HG03175 (cell line): Measurements from ENCODE around the gene GCDH.
"Not testable (repeated sequence)": the region's sequence is repeated elsewhere in the genome, so short reads cannot be mapped to it uniquely, and the experiment has no call there.

Experiments
- ATAC-seq: cut with Tn5 transposase; IDR thresholded peaks from one replicate; pipeline ENCODE4 v1.9.1; 2021; ENCODE audit warnings: mild to moderate bottlenecking, moderate library complexity; ENCODE audit not compliant: unreplicated experiment

Gene GCDH

GRCh38 chr19:12890787-12891552, at the start of gene GCDH:
TSS of gene GCDH (plus strand) at chr19:12891160. CDS start at chr19:12891305, 145 bp downstream.
- ATAC-seq: peak; percentile 93

DNA sequence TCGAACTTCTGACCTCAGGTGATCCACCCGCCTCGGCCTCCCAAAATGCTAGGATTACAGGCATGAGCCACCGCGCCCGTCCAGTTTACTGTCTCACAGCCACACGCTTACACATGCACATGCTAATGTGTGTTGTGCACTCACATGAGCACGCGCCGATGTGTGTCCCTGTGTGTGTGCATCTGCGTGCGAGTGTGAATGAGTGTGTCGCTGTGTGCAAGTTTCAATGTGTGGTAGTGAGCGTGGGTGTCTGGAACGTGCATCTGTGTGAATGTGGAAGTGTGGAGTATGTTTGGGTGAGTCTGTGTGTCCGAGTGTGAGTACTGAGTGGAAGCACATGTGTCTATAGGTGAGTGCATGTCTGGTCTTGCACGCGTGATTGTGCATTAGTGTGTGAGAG, 48.4 kb upstream of the GCDH start:
- ATAC-seq: no peak

- ATAC-seq: no peak
These were observed 47.6 kb upstream of the GCDH start for GRCh38 chr19:12843328-12843727.

DNA sequence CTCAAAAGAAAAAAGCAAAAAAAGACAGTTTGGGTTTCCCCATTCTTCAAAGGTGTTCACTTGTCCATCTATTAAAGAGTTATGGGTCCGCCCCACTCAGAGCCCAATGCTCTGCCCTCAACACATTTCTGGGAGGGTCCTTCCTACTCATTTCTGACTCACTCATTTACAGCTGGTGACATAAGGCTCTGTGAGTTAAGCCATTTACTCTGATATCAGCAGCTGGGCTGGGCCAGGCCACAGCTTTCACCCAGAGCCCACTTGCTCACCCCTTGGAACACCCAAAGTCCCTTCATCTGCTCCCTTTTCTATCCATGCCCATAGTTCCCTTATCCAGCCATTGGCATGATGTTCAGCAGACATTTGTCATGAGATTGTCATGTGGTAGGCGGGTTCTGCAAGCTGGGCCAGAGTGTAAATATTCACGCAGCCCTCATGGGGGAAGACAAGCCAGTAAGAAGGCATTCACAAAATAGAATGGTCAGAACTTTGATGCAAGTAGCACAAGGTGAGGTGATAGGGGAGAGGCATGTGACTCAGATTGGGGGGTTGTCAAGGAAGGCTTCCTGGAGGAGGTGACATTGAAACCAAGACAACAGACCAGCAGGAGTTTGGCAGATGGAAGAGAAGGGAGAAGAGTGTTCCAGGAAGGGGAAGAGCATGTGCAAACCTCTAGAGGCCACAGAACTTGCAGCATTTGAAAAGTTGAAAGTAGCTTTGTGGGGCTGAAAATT, 46.8 kb upstream of the GCDH start:
- no peak for ATAC-seq

DNA sequence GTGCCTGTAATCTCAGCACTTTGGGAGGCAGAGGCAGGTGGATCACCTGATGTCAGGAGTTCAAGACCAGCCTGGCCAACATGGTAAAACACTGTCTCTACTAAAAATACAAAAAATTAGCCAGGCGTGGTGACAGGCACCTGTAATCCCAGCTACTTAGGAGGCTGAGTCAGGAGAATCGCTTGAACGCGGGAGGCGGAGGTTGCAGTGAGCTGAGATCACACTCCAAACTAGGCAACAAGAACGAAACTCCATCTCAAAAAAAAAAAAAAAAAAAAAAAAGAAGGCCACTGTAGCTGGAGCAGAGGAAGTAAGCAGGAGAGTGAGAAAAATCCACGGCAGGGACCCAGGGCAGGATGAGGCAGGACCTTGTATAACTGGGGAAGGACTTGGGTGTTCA, 44.3 kb upstream of the GCDH start:
- ATAC-seq: not testable (repeated sequence)

DNA sequence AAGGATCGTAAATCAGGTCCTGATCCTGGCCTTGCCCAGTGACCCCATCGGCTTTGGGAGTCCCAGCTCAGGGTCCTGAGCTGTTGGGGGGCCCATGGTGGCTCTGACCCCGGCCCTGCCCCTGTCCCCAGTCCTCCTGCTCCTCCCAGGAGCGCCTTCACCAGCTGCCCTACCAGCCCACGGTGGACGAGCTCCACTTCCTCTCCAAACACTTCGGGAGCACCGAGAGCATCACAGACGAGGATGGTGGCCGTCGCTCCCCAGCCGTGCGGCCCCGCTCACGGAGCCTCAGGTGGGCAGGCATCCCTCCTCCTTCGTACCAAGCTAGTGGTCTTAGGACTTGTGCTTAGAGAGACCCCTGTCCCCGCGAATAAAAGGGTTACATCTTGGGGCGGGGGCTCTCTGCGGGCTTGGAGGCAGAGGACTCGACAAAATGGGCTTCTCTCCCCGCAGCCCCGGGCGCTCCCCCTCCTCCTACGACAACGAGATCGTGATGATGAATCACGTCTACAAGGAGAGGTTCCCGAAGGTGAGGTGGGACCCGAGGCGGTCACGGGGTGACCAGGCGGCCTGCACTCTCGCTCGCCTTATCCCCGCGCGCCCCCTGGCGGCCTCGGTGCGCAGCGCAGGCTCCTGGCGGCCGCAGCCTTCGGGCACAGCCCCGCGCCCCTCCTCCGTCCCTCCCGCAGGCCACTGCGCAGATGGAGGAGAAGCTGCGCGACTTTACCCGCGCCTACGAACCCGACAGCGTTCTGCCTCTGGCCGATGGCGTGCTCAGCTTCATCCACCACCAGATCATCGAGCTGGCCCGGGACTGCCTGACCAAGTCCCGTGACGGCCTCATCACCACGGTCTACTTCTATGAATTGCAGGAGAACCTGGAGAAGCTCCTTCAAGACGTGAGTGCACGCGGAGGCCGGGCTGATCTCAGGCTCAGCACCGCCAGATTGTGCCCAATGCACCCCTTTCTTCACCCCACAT, 43.5 kb upstream of the GCDH start:
- ATAC-seq: no peak

GRCh38 chr19:12856653-12857052, 34.3 kb upstream of the GCDH start:
- no peak for ATAC-seq

DNA sequence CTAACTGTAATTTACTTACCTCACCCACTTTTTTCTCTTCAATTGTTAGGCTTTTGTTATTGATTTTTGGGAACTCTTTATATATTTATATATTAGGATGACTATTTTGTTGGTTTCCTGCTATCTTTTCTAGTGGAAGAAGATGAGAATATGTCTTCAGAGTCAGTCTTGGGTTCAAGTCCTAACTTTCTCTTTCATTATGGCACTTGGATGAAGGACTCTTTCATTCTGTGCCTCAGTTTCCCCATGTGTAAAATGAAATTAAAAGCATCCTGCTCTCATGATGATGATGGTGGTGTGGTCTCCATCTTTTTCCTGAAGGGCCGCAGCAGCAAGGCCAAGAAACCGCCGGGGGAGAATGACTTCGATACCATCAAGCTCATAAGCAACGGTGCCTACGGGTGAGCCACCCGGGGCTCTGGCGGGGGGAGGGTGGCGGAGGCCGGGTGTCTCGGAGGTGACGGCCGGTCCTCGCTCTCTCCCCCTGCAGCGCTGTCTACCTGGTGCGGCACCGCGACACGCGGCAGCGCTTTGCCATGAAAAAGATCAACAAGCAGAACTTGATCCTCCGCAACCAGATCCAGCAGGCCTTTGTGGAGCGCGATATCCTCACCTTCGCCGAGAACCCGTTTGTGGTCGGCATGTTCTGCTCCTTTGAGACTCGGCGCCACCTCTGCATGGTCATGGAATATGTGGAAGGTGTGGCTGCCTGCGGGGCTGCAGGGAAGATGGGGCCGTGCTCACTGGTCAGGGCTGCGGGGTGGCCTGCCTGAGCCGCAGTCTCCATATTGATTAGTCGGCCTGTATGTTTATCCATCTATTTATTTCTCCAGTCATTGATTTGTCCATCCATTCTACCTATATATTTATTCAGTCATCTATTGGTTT, 32.7 kb upstream of the GCDH start:
- ATAC-seq: no peak

DNA sequence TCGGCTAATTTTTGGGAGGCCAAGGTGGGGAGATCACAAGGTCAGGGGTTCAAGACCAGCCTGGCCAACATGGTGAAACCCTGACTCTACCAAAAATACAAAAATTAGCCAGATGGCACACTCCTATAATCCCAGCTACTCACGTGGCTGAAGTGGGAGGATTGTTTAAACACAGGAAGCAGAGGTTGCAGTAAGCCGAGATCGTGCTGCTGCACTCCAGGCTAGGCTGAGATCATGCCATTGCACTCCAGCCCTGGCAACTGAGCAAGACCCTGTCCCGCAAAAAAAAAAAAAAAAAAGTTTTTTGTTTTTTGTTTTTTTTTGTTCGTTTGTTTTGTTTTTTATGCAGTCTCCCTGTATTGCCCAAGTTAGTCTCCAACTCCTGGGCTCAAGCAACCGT, 31.4 kb upstream of the GCDH start:
- ATAC-seq: no peak

DNA sequence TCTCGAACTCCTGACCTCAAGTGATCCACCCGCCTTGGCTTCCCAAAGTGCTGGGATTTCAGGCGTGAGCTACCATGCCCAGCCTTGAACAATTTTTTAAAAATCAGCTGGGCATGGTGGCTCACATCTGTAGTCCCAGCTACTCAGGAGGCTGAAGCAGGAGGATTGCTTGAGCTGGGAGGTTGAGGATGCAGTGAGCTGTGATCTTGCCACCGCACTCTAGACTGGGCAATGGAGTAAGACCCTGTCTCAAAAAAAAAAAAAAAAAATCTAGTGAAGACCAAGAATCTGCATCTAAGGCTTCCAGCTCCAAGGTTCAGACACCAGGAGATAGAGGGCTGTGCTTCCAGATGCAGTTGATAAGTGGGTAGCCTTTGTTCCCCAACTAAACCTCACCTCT, 26.8 kb upstream of the GCDH start:
- no peak for ATAC-seq

DNA sequence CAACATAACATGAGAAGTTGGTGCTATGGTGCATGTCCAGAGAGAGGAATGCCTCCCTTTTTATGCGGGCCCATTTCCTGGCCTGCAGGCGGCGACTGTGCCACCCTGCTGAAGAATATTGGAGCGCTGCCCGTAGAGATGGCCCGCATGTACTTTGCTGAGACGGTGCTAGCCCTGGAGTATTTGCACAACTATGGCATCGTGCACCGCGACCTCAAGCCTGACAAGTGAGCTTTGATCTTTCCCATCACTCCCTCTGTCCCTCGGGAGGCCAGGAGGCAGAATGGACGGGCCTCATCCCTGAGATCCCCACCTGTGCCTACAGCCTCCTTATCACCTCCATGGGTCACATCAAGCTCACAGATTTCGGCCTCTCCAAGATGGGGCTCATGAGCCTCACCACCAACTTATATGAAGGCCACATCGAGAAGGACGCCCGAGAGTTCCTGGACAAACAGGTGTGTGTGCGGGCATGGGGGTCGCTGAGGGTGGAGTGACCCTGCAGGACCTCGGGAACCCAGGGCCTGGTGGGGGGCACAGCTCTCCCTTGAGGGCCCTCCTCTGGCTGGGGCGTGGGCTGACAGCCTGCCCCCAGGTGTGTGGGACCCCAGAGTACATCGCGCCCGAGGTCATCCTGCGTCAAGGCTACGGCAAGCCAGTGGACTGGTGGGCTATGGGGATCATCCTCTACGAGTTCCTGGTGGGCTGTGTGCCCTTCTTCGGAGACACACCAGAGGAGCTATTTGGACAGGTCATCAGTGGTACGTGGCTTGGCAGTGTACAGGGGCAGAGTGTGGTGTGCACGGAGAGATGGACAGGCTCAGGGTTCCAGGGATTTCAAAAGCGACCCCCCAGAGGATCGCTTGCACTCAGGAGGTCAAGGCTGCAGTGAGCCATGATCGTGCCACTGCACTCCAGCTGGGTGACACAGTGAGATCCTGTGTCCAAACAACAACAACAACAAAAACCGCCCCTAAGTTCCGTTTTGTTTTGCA, 25.9 kb upstream of the GCDH start:
- no peak for ATAC-seq

DNA sequence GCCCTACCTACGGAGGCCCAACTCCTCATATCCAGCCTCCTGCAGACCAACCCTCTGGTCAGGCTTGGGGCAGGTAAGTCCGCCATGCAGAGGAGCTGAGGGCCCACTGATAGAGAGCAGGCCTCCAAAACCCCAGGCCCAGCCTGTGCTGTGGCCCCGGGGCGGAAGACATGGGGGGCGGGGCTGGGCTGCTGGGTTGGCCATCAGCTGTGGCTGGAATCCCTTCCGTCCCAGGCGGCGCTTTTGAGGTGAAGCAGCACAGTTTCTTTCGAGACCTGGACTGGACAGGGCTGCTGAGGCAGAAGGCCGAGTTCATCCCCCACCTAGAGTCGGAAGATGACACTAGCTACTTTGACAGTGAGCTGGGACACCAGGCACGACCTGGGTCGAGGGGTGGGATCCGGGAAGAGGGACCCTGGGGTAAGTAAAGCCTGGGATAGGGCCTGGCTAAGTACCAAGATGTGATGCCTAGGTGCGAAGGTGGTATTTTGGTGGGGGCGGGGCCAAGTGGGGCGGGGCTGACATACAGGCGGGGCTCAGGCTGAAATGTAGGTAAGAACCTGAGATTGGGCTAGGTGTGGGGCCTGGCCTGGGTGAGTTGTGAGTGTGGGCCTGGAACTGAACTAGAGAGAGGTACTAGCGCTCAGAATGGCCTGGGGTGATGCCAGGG, 25.1 kb upstream of the GCDH start:
- no peak for ATAC-seq

- ATAC-seq: no peak
These were observed 24.4 kb upstream of the GCDH start for GRCh38 chr19:12866416-12867119.

- ATAC-seq: no peak
These were observed 23.6 kb upstream of the GCDH start for GRCh38 chr19:12867120-12868099.

GRCh38 chr19:12868540-12869112, 22.3 kb upstream of the GCDH start:
- no peak for ATAC-seq

DNA sequence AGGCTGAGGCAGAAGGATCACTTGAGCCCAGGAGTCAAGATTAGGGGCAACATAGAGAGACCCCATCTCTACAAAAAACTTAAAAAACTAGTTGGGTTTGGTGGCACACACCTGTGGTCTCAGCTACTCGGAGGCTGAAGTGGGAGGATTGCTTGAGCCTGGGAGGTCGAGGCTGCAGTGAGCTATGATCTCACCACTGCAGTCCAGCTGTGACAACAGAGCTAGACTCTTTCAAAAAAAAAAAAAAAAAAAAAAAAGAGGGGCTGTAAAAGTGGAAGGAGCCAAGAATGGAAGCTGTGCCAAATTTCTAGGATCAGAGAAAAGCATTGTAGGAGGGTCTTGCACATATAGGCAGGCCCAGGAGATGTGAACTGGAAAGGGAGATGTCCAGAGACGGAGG, 19.3 kb upstream of the GCDH start:
- ATAC-seq: no peak
